ENCODE data around the gene SYF2.
"Not testable (repeated sequence)": the region's sequence is repeated elsewhere in the genome, so short reads cannot be mapped to it uniquely, and the experiment has no call there.

Gene SYF2

GRCh38 chr1:25232027-25232865, at the start of gene SYF2:
Gene SYF2, minus strand, starts transcription at chr1:25232502. Its CDS starts 35 bp downstream, at chr1:25232467.
- DNase-seq, result peak; percentile 95

GRCh38 chr1:25279693-25280111, 47.4 kb upstream of the SYF2 start:
- not testable (repeated sequence) for DNase-seq

- not testable (repeated sequence) for DNase-seq
These were observed 46.5 kb upstream of the SYF2 start for GRCh38 chr1:25278790-25279189.

GRCh38 chr1:25278358-25278757, 46.1 kb upstream of the SYF2 start:
- not testable (repeated sequence) for DNase-seq

GRCh38 chr1:25277295-25277694, 45.0 kb upstream of the SYF2 start:
- DNase-seq, result not testable (repeated sequence)

- DNase-seq, result not testable (repeated sequence)
These were observed 43.3 kb upstream of the SYF2 start for GRCh38 chr1:25275648-25276047.

GRCh38 chr1:25272238-25272637, 39.9 kb upstream of the SYF2 start, which contains the start of gene RHD:
Gene RHD, plus strand, starts transcription at chr1:25272509. Its CDS starts 39 bp downstream, at chr1:25272548.
- not testable (repeated sequence) for DNase-seq

GRCh38 chr1:25268143-25268760, 36.0 kb upstream of the SYF2 start:
- DNase-seq, result not testable (repeated sequence)

GRCh38 chr1:25267288-25268142, 35.2 kb upstream of the SYF2 start:
- peak; percentile 86 for DNase-seq

GRCh38 chr1:25266554-25267287, 34.4 kb upstream of the SYF2 start:
- peak; percentile 15 for DNase-seq

GRCh38 chr1:25260336-25260735, 28.0 kb upstream of the SYF2 start:
- DNase-seq, result not testable (repeated sequence)

GRCh38 chr1:25259813-25260212, 27.5 kb upstream of the SYF2 start:
- not testable (repeated sequence) for DNase-seq

- DNase-seq, result no peak
These were observed 24.9 kb upstream of the SYF2 start for GRCh38 chr1:25257196-25257595.

GRCh38 chr1:25256578-25256965, 24.3 kb upstream of the SYF2 start:
- DNase-seq, result no peak

GRCh38 chr1:25255706-25256577, 23.6 kb upstream of the SYF2 start:
- peak; percentile 51 for DNase-seq

GRCh38 chr1:25253911-25254310, 21.6 kb upstream of the SYF2 start:
- no peak for DNase-seq

GRCh38 chr1:25247829-25248754, 15.8 kb upstream of the SYF2 start:
- no peak for DNase-seq

- peak; percentile 99 for DNase-seq
These were observed 14.9 kb upstream of the SYF2 start, which contains the start of gene RSRP1 for GRCh38 chr1:25247024-25247828. Gene RSRP1, minus strand, starts transcription at chr1:25247454. Its CDS starts 491 bp downstream, at chr1:25246963.

- no peak for DNase-seq
These were observed 14.3 kb upstream of the SYF2 start for GRCh38 chr1:25246600-25247023.

All from retina (tissue), 1 donor.